Measurements from ENCODE around the gene FKBP1C.

- TF ChIP-seq, protein P1, sequence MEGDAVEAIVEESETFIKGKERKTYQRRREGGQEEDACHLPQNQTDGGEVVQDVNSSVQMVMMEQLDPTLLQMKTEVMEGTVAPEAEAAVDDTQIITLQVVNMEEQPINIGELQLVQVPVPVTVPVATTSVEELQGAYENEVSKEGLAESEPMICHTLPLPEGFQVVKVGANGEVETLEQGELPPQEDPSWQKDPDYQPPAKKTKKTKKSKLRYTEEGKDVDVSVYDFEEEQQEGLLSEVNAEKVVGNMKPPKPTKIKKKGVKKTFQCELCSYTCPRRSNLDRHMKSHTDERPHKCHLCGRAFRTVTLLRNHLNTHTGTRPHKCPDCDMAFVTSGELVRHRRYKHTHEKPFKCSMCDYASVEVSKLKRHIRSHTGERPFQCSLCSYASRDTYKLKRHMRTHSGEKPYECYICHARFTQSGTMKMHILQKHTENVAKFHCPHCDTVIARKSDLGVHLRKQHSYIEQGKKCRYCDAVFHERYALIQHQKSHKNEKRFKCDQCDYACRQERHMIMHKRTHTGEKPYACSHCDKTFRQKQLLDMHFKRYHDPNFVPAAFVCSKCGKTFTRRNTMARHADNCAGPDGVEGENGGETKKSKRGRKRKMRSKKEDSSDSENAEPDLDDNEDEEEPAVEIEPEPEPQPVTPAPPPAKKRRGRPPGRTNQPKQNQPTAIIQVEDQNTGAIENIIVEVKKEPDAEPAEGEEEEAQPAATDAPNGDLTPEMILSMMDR (IDR thresholded peaks at IDR 0.05): no peak
- no peak for TF ChIP-seq POLR2A (IDR thresholded peaks at IDR 0.05)
- TF ChIP-seq EP300 (IDR thresholded peaks at IDR 0.05): no peak
Observed at GRCh38 chr6:63236398-63236817, 25.1 kb downstream of the FKBP1C start.
